Measurements from ENCODE around the gene ABCC5.

GRCh38 chr3:183924543-183924942, 93.1 kb downstream of the ABCC5 start:
- TF ChIP-seq, protein P1, sequence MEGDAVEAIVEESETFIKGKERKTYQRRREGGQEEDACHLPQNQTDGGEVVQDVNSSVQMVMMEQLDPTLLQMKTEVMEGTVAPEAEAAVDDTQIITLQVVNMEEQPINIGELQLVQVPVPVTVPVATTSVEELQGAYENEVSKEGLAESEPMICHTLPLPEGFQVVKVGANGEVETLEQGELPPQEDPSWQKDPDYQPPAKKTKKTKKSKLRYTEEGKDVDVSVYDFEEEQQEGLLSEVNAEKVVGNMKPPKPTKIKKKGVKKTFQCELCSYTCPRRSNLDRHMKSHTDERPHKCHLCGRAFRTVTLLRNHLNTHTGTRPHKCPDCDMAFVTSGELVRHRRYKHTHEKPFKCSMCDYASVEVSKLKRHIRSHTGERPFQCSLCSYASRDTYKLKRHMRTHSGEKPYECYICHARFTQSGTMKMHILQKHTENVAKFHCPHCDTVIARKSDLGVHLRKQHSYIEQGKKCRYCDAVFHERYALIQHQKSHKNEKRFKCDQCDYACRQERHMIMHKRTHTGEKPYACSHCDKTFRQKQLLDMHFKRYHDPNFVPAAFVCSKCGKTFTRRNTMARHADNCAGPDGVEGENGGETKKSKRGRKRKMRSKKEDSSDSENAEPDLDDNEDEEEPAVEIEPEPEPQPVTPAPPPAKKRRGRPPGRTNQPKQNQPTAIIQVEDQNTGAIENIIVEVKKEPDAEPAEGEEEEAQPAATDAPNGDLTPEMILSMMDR (conservative IDR thresholded peaks at IDR 0.05; ENCODE audit: low read length): no peak
- no peak for TF ChIP-seq EZH2phosphoT487 (IDR thresholded peaks at IDR 0.05; ENCODE audit: borderline replicate concordance)

Data from Loucy (cell line).